ENCODE results near the gene ANO3.
A peak's percentile ranks its signal among the peaks of the same experiment; 100 is the strongest.
"Not testable (repeated sequence)": the region's sequence is repeated elsewhere in the genome, so short reads cannot be mapped to it uniquely, and the experiment has no call there.

Gene ANO3

GRCh38 chr11:26331911-26332571, at the start of gene ANO3:
Gene ANO3, plus strand, starts transcription at chr11:26332130. Its CDS starts 146 bp downstream, at chr11:26332276.
- H3K4me3 ChIP-seq (ENCODE audit: low read depth, low read length), result no peak within 1 kb of the TSS
- peak; percentile 44; the same call in 1 of the 2 replicates for TF ChIP-seq CTCF (IDR thresholded peaks at IDR 0.05; ENCODE audit: borderline replicate concordance, insufficient read depth, low read depth, low read length)

- no peak overlapping the region for H3K4me3 ChIP-seq (ENCODE audit: low read depth, low read length)
- TF ChIP-seq CTCF (IDR thresholded peaks at IDR 0.05; ENCODE audit: borderline replicate concordance, insufficient read depth, low read depth, low read length), result no peak
These were observed 48.0 kb upstream of the ANO3 start for GRCh38 chr11:26283852-26284408.

- no peak overlapping the region for H3K4me3 ChIP-seq (ENCODE audit: low read depth, low read length)
- no peak for TF ChIP-seq CTCF (IDR thresholded peaks at IDR 0.05; ENCODE audit: borderline replicate concordance, insufficient read depth, low read depth, low read length)
These were observed 46.3 kb upstream of the ANO3 start for GRCh38 chr11:26285608-26286007.

GRCh38 chr11:26286472-26287066, 45.4 kb upstream of the ANO3 start:
- H3K4me3 ChIP-seq (ENCODE audit: low read depth, low read length), result no peak overlapping the region
- peak; percentile 49; the same call in 1 of the 2 replicates for TF ChIP-seq CTCF (IDR thresholded peaks at IDR 0.05; ENCODE audit: borderline replicate concordance, insufficient read depth, low read depth, low read length)

- no peak for TF ChIP-seq CTCF (IDR thresholded peaks at IDR 0.05; ENCODE audit: borderline replicate concordance, insufficient read depth, low read depth, low read length)
- no peak overlapping the region for H3K4me3 ChIP-seq (ENCODE audit: low read depth, low read length)
These were observed 44.8 kb upstream of the ANO3 start for GRCh38 chr11:26287067-26287518.

- peak; percentile 50; the same call in 1 of the 2 replicates for TF ChIP-seq CTCF (IDR thresholded peaks at IDR 0.05; ENCODE audit: borderline replicate concordance, insufficient read depth, low read depth, low read length)
- H3K4me3 ChIP-seq (ENCODE audit: low read depth, low read length), result no peak overlapping the region
These were observed 34.5 kb upstream of the ANO3 start for GRCh38 chr11:26297189-26297975.

GRCh38 chr11:26316372-26316771, 15.6 kb upstream of the ANO3 start:
- H3K4me3 ChIP-seq (ENCODE audit: low read depth, low read length), result not testable (repeated sequence)
